NCI-H1092 treated with DMSO at 0.1 percent for 48 hours (cell line): ENCODE data around the gene S100A1.
A peak's percentile ranks its signal among the peaks of the same experiment; 100 is the strongest.
"Not testable (repeated sequence)": the region's sequence is repeated elsewhere in the genome, so short reads cannot be mapped to it uniquely, and the experiment has no call there.

Source experiments
- DNase-seq: peaks from one replicate; lab custom pipeline; 2025; lab: John Stamatoyannopoulos, UW

S100A1 gene

GRCh38 chr1:153658400-153659174, 30.4 kb downstream of the S100A1 start, which contains the start of gene SNAPIN:
Gene SNAPIN (plus strand): TSS chr1:153658703. CDS start chr1:153658744, 41 bp downstream.
- DNase-seq: peak; percentile 90

DNA sequence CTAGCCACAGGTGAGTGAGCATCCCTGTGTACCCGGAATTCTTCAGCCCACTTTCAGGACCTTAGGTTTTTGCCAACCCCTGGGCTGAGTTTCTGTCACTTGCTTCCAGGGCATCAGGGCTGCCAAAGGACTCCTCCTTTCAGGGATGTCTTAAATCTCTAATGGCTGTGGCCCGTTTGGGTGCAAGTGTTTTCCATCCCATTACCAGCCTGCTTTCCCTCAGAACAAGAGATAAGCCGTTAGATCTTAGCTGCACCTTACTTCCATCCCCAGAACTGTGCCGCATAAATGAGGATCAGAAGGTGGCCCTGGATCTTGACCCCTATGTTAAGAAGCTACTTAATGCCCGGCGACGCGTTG, 30.9 kb downstream of the S100A1 start:
- DNase-seq: no peak

DNA sequence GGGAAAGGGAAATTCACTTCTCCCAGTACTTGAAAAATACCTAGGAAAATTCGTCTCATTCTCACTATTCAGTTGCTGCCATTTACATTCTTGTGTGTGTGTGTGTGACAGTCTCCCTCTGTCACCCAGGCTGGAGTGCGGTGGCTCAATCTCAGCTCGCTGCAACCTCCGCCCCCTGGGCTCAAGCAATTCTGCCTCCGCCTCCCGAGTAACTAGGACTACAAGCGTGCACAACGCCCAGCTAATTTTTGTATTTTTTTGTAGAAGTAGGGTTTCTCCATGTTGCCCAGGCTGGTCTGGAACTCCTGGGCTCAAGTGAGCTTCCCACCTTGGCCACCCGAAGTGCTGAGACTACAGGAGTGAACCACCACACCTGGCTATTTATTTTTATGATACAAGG, 31.4 kb downstream of the S100A1 start:
- no peak for DNase-seq

DNA sequence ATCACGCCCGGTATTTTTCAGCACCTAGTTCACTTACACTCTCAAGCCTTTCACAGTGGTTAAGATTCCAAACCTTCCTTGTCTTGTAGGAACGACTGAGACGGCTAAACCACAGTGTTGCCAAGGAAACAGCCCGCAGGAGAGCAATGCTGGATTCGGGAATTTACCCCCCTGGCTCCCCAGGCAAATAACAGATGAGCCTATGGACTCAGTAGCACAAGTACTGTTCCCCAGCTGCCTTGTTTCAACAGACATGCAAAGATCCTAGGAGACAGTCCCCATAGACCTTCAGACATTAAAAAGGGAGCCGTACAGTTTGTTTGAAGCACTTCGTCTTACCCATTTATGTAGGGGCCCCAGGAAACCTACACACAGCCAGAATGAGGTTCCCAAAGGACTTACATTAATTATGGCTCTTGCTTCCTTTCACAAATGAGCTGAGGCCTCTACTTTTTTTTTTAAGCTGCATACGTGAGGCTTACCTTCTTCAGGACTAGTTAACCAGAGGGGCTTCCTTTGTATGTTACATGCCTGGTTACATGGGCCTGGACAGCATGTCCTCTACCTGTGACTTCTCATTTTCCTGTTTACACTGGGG, 33.0 kb downstream of the S100A1 start:
- DNase-seq: no peak

GRCh38 chr1:153662269-153662668, 34.0 kb downstream of the S100A1 start:
- no peak for DNase-seq

- DNase-seq: no peak
Observed at GRCh38 chr1:153663211-153663610, 35.0 kb downstream of the S100A1 start.

GRCh38 chr1:153667439-153667838, 39.2 kb downstream of the S100A1 start:
- DNase-seq: no peak

DNA sequence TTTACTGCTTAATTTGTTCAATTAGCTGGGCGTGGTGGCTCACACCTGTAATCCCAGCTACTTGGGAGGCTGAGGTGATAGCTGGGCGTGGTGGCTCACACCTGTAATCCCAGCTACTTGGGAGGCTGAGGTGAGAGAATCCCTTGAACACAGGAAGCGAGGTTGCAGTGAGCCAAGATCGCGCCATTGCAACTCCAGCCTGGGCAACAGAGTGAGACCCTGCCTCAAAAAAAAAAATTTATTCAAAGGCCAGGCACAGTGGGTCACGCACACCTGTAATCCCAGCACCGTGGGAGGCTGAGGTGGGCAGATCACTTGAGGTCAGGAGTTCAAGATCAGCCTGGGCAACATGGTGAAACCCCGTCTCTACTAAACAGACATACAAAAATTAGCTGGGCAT, 40.4 kb downstream of the S100A1 start:
- not testable (repeated sequence) for DNase-seq

DNA sequence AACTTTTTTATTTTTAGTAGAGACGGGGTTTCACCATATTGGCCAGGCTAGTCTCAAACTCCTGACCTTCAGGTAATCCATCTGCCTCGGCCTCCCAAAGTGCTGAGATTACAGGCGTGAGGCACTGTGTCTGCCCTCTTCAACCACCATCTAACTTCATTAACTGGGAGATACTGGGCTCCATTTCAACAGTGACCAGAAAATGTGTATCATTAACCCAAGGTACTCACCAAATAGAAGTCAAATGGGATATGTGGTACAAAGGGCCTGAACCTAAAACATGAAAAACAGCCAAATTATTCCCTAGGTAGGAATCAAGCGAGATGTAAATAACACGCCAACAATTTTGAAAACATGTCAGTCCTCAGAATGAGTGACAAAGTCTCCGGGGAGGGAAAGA, 41.4 kb downstream of the S100A1 start:
- no peak for DNase-seq

- DNase-seq: no peak
Observed at GRCh38 chr1:153670257-153670858, 42.1 kb downstream of the S100A1 start.

- peak; percentile 100 for DNase-seq
Observed at GRCh38 chr1:153670859-153671627, 42.8 kb downstream of the S100A1 start, which contains the start of gene ILF2. Gene ILF2 (minus strand): TSS chr1:153670993. CDS start chr1:153670922, 71 bp downstream.

- peak; percentile 78 for DNase-seq
Observed at GRCh38 chr1:153671628-153672353, 43.6 kb downstream of the S100A1 start.

- DNase-seq: no peak
Observed at GRCh38 chr1:153673511-153673910, 45.3 kb downstream of the S100A1 start.

- DNase-seq: peak; percentile 43
Observed at GRCh38 chr1:153677718-153678518, 49.7 kb downstream of the S100A1 start.

DNA sequence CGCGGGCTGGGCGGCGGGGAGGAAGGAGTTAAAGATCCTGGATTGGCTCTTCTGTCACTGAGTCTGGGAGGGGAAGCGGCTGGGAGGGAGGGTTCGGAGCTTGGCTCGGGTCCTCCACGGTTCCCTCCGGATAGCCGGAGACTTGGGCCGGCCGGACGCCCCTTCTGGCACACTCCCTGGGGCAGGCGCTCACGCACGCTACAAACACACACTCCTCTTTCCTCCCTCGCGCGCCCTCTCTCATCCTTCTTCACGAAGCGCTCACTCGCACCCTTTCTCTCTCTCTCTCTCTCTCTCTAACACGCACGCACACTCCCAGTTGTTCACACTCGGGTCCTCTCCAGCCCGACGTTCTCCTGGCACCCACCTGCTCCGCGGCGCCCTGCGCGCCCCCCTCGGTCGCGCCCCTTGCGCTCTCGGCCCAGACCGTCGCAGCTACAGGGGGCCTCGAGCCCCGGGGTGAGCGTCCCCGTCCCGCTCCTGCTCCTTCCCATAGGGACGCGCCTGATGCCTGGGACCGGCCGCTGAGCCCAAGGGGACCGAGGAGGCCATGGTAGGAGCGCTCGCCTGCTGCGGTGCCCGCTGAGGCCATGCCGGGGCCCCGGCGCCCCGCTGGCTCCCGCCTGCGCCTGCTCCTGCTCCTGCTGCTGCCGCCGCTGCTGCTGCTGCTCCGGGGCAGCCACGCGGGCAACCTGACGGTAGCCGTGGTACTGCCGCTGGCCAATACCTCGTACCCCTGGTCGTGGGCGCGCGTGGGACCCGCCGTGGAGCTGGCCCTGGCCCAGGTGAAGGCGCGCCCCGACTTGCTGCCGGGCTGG, 50.5 kb downstream of the S100A1 start, which contains the start of gene NPR1:
Gene NPR1 (plus strand): TSS at position 170 of the 818 bp plus-strand sequence. CDS start 421 bp downstream, at position 591.
- DNase-seq: peak; percentile 24

- peak; percentile 18 for DNase-seq
Observed at GRCh38 chr1:153679337-153680119, 51.3 kb downstream of the S100A1 start.

GRCh38 chr1:153680120-153680403, 51.8 kb downstream of the S100A1 start:
- DNase-seq: no peak
